GM12891 (cell line): ENCODE results near the gene VPS26A.

Source experiments
- POLR2A ChIP-seq: IDR thresholded peaks from 2 replicates; pipeline ENCODE4 v1.6.1; 2011; ENCODE audit warnings: low read depth, low read length, control low read depth
- POLR2AphosphoS5 ChIP-seq: IDR thresholded peaks from 2 replicates; pipeline ENCODE4 v1.6.1; 2011; ENCODE audit warnings: low read depth, low read length, control low read depth
- TAF1 ChIP-seq: IDR thresholded peaks from 2 replicates; pipeline ENCODE4 v1.6.1; 2011; ENCODE audit warnings: low read depth, low read length, control low read depth

DNA sequence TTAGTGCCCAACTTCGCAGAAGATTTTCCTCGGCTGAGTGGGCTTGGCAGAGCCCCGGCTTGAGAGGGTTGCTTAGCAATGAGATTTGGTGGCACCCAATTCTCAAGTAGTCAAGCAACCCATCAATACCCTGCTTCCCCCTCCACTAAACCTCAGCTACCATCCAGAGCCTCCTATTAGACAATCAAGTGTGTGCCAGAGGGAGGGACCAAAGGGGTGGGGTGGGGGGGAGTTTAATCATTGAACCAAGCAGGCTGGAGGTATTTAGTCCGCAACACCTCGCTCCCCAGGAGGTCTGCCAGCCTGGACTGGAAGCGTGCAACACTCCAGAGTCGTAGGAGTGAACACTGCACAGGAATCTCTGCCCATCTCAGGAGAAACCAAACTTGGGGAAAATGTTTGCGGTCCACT is 96.1 kb downstream of the VPS26A start, which contains the start of gene HKDC1:
- TF ChIP-seq POLR2AphosphoS5 (no peak), POLR2A (no peak), TAF1 (no peak)
